Natural killer cell (primary cell): ENCODE measurements around the gene MEI4. TPM values are rescaled to one million over a fixed set of nuclear protein-coding genes. Genes with fewer than 3 reads are reported as not detected.
"Not testable (repeated sequence)": the region's sequence is repeated elsewhere in the genome, so short reads cannot be mapped to it uniquely, and the experiment has no call there.

Experiments
- ATAC-seq, 3 donors: fragments of 150-1000 bp in 2 of 3; fragments of 200-7000 bp in 1 of 3; cut with Tn5 transposase; 1 replicate in 1 of 3; 2 replicates in 2 of 3; pipeline ENCODE4 v1.10.0; 2021; ENCODE audit warnings: mild to moderate bottlenecking in 2 of 3, moderate library complexity in 2 of 3
- DNase-seq, 2 donors: peaks; one replicate each; pipeline versions ENCODE4 v3.0.0 to v3.0.0-alpha.2; 2013 to 2021; ENCODE audit warnings: mixed read lengths in 1 of 2
- H3K27ac ChIP-seq: one replicate; pipeline ENCODE4 v1.5.1; 2013; ENCODE audit warnings: mild to moderate bottlenecking, low read length
- H3K27me3 ChIP-seq: one replicate; pipeline ENCODE4 v1.6.1; 2013; ENCODE audit warnings: low read length; ENCODE audit not compliant: control insufficient read depth, insufficient read depth
- H3K36me3 ChIP-seq: one replicate; pipeline ENCODE4 v1.6.1; 2013; ENCODE audit warnings: low read length; ENCODE audit not compliant: control insufficient read depth, insufficient read depth
- H3K4me1 ChIP-seq: one replicate; pipeline ENCODE4 v1.6.1; 2013; ENCODE audit warnings: low read length; ENCODE audit not compliant: control insufficient read depth, insufficient read depth
- H3K4me3 ChIP-seq: one replicate; pipeline ENCODE4 v1.5.1; 2013; ENCODE audit warnings: low read length
- H3K9me3 ChIP-seq: one replicate; pipeline ENCODE4 v1.6.1; 2013; ENCODE audit warnings: low read length; ENCODE audit not compliant: control insufficient read depth, insufficient read depth
- H3K27ac Mint-ChIP-seq, 2 donors: one replicate each; pipeline ENCODE4 v1.8.0; 2022; ENCODE audit warnings: mild to moderate bottlenecking in 2 of 2, mixed read lengths in 2 of 2, moderate library complexity in 1 of 2
- H3K27me3 Mint-ChIP-seq, 2 donors: one replicate each; pipeline ENCODE4 v1.8.0; 2022; ENCODE audit warnings: low read depth in 2 of 2, mixed read lengths in 2 of 2
- H3K36me3 Mint-ChIP-seq: one replicate; pipeline ENCODE4 v1.8.0; 2022; ENCODE audit warnings: mixed read lengths
- H3K4me1 Mint-ChIP-seq, 2 donors: one replicate each; pipeline ENCODE4 v1.8.0; 2022; ENCODE audit warnings: mixed read lengths in 2 of 2
- H3K4me3 Mint-ChIP-seq: one replicate; pipeline ENCODE4 v1.8.0; 2022; ENCODE audit warnings: mild to moderate bottlenecking, moderate library complexity, mixed read lengths
- H3K9me3 Mint-ChIP-seq, 2 donors: one replicate each; pipeline ENCODE4 v1.8.0; 2022; ENCODE audit warnings: mixed read lengths in 2 of 2
- CTCF ChIP-seq: fragments of 200-600 bp; IDR thresholded peaks from one replicate; pipeline ENCODE4 v1.8.0; 2022; ENCODE audit warnings: antibody characterized with exemption
- WGBS: methylation state at CpG from one replicate; pipeline ENCODE4 v1.1.7; 2013; ENCODE audit warnings: missing lambda C conversion rate; ENCODE audit not compliant: insufficient coverage; 5-methylcytosine and 5-hydroxymethylcytosine counted together
- intact Hi-C: fragments of 100-400 bp; cut with micrococcal nuclease; formaldehyde crosslinking; loops from one replicate; pipeline ENCODE4 v1.14.2; 2022
- total RNA-seq, 4 donors: library from RNA; stranded (reverse); fragments of 120-200 nt in 1 of 4; gene quantifications; one replicate each; pipeline versions ENCODE4 v1.2.3 to v1.2.4, GENCODE V29; 2013 to 2022

The MEI4 gene
- total RNA-seq, 3 donors from 2014 or later (not counting 1 experiment from before 2014, with no cell fraction given): not detected

GRCh38 chr6:77740380-77740779 is 87.5 kb downstream of the MEI4 start:
- Histone ChIP-seq H3K9me3 (no peaks in the 10 kb centered on the region), H3K27me3 (no peaks in the 10 kb centered on the region), H3K27ac (no peak overlapping the region), H3K4me1 (no peaks in the 10 kb centered on the region), H3K4me3 (no peak overlapping the region), H3K36me3 (no peaks in the 10 kb centered on the region)
- Mint-ChIP-seq H3K4me3 (no peak overlapping the region), H3K27ac (no peak overlapping the region), H3K27me3 (no peaks in the 10 kb centered on the region), H3K36me3 (no peaks in the 10 kb centered on the region), H3K4me1 (no peaks in the 10 kb centered on the region), H3K9me3 (peaks cover 21 to 27% of the 10 kb centered on the region in 2 donors)
- ATAC-seq (no peak), DNase-seq (peak in 1 of 2 donors; percentile 3)
- intact Hi-C loops: no loop called here
- no peak for TF ChIP-seq CTCF
- 13% methylated on average over 1 of the region's 1 CpG for WGBS

- H3K27me3 Mint-ChIP-seq, H3K4me1 ChIP-seq, DNase-seq, H3K9me3 ChIP-seq, H3K27ac ChIP-seq, H3K27me3 ChIP-seq, intact Hi-C loops, H3K4me3 Mint-ChIP-seq, H3K4me1 Mint-ChIP-seq, H3K36me3 Mint-ChIP-seq, ATAC-seq, H3K27ac Mint-ChIP-seq, H3K36me3 ChIP-seq, H3K4me3 ChIP-seq: not testable (repeated sequence)
- 0% methylated on average over 1 of the region's 1 CpG for WGBS
- H3K9me3 Mint-ChIP-seq: peaks cover 11 to 24% of the 10 kb centered on the region in 2 donors
Observed at GRCh38 chr6:77752156-77752555, 99.3 kb downstream of the MEI4 start.

- Histone ChIP-seq H3K27me3 (no peaks in the 10 kb centered on the region), H3K36me3 (no peaks in the 10 kb centered on the region), H3K27ac (no peak overlapping the region), H3K4me1 (no peaks in the 10 kb centered on the region), H3K4me3 (no peak overlapping the region), H3K9me3 (peaks cover 3% of the 10 kb centered on the region)
- no peaks in the 10 kb centered on the region for H3K36me3 Mint-ChIP-seq
- H3K4me1 Mint-ChIP-seq: no peaks in the 10 kb centered on the region
- H3K9me3 Mint-ChIP-seq: peaks cover 18 to 20% of the 10 kb centered on the region in 2 donors
- 90% methylated on average over 1 of the region's 2 CpGs for WGBS
- H3K27me3 Mint-ChIP-seq: no peaks in the 10 kb centered on the region
- intact Hi-C loops: no loop called here
- no peak overlapping the region for H3K4me3 Mint-ChIP-seq
- no peak overlapping the region for H3K27ac Mint-ChIP-seq
- ATAC-seq: no peak
- DNase-seq: no peak
- TF ChIP-seq CTCF: no peak
Observed at GRCh38 chr6:77762386-77762785, 109.5 kb downstream of the MEI4 start.

- no peaks in the 10 kb centered on the region for H3K4me1 ChIP-seq
- 92% methylated on average over 2 of the region's 2 CpGs for WGBS
- intact Hi-C loops: no loop called here
- DNase-seq: no peak
- no peak overlapping the region for H3K27ac Mint-ChIP-seq
- H3K27me3 ChIP-seq: no peaks in the 10 kb centered on the region
- no peak overlapping the region for H3K4me3 ChIP-seq
- H3K36me3 ChIP-seq: no peaks in the 10 kb centered on the region
- no peaks in the 10 kb centered on the region for H3K36me3 Mint-ChIP-seq
- no peaks in the 10 kb centered on the region for H3K27me3 Mint-ChIP-seq
- peaks cover 3% of the 10 kb centered on the region for H3K9me3 ChIP-seq
- ATAC-seq: no peak
- H3K4me3 Mint-ChIP-seq: no peak overlapping the region
- H3K4me1 Mint-ChIP-seq: no peaks in the 10 kb centered on the region
- H3K9me3 Mint-ChIP-seq: peaks cover 18 to 20% of the 10 kb centered on the region in 2 donors
- no peak for TF ChIP-seq CTCF
- H3K27ac ChIP-seq: no peak overlapping the region
Observed at GRCh38 chr6:77763124-77763523, 110.3 kb downstream of the MEI4 start.
